GM23338 (cell line): Measurements from ENCODE around the gene ZNF112. TPM values are rescaled to one million over a fixed set of nuclear protein-coding genes. Genes with fewer than 3 reads are reported as not detected.
"Not testable (repeated sequence)": the region's sequence is repeated elsewhere in the genome, so short reads cannot be mapped to it uniquely, and the experiment has no call there.

Experiments used
- ATAC-seq: fragments of 200-7000 bp; cut with Tn5 transposase; 3 replicates; pipeline ENCODE4 v1.9.1; 2020
- DNase-seq: peaks from one replicate; pipeline ENCODE4 v3.0.0-alpha.2; 2015; ENCODE audit warnings: low spot score
- H2AFZ ChIP-seq: fragments of 200-600 bp; sonication (generic); 2 replicates; pipeline ENCODE4 v1.8.0; 2016; ENCODE audit warnings: antibody characterized with exemption, mild to moderate bottlenecking, moderate library complexity
- H3F3A ChIP-seq: fragments of 200-600 bp; sonication (generic); replicated peaks from 2 replicates; pipeline ENCODE4 v1.8.0; 2017; ENCODE audit warnings: antibody characterized with exemption, mixed run types, low read depth
- H3K27ac ChIP-seq: fragments of 200-600 bp; sonication (generic); 2 replicates; pipeline ENCODE4 v1.6.1; 2016; ENCODE audit warnings: low read depth
- H3K27me3 ChIP-seq: fragments of 200-600 bp; sonication (generic); 2 replicates; pipeline ENCODE4 v1.8.0; 2016; ENCODE audit warnings: mild to moderate bottlenecking, mixed run types, moderate library complexity; ENCODE audit not compliant: insufficient read depth
- H3K36me3 ChIP-seq: fragments of 200-600 bp; sonication (generic); 2 replicates; pipeline ENCODE4 v1.8.0; 2016; ENCODE audit warnings: mild to moderate bottlenecking; ENCODE audit not compliant: insufficient read depth
- H3K4me1 ChIP-seq: fragments of 200-600 bp; sonication (generic); 2 replicates; pipeline ENCODE4 v1.8.0; 2016; ENCODE audit warnings: mild to moderate bottlenecking, moderate library complexity; ENCODE audit not compliant: insufficient read depth
- H3K4me2 ChIP-seq: fragments of 200-600 bp; sonication (generic); 2 replicates; pipeline ENCODE4 v1.7.1; 2017; ENCODE audit warnings: mixed run types
- H3K4me3 ChIP-seq: fragments of 200-600 bp; sonication (generic); 2 replicates; pipeline ENCODE4 v1.6.1; 2016; ENCODE audit warnings: mixed run types
- H3K79me2 ChIP-seq: fragments of 200-600 bp; sonication (generic); replicated peaks from 2 replicates; pipeline ENCODE4 v1.8.0; 2017; ENCODE audit warnings: mild to moderate bottlenecking; ENCODE audit not compliant: insufficient read depth
- H3K9me2 ChIP-seq: fragments of 200-600 bp; sonication (generic); 2 replicates; pipeline ENCODE4 v1.8.0; 2017; ENCODE audit not compliant: insufficient read depth
- H4K20me1 ChIP-seq: fragments of 200-600 bp; sonication (generic); replicated peaks from 2 replicates; pipeline ENCODE4 v1.8.0; 2017; ENCODE audit warnings: mild to moderate bottlenecking; ENCODE audit not compliant: insufficient read depth
- H3K27ac Mint-ChIP-seq: 2 replicates; pipeline ENCODE4 v1.8.0; 2020; ENCODE audit warnings: inconsistent platforms, mild to moderate bottlenecking, moderate library complexity, mixed read lengths
- H3K27me3 Mint-ChIP-seq: 3 replicates; pipeline ENCODE4 v1.8.0; 2022; ENCODE audit warnings: low read depth, mild to moderate bottlenecking, moderate library complexity, mixed read lengths, inconsistent platforms; ENCODE audit not compliant: insufficient read depth, poor library complexity
- H3K36me3 Mint-ChIP-seq: 3 replicates; pipeline ENCODE4 v1.8.0; 2021; ENCODE audit warnings: low read depth, mild to moderate bottlenecking, inconsistent platforms, moderate library complexity, mixed read lengths
- H3K4me1 Mint-ChIP-seq: 3 replicates; pipeline ENCODE4 v1.8.0; 2020; ENCODE audit warnings: mild to moderate bottlenecking, inconsistent platforms, mixed read lengths
- H3K4me3 Mint-ChIP-seq: 3 replicates; pipeline ENCODE4 v1.8.0; 2021; ENCODE audit warnings: moderate library complexity, mild to moderate bottlenecking, inconsistent platforms, mixed read lengths
- H3K9me3 Mint-ChIP-seq: 3 replicates; pipeline ENCODE4 v1.8.0; 2020; ENCODE audit warnings: moderate library complexity, mild to moderate bottlenecking, inconsistent platforms, mixed read lengths
- CREB1 ChIP-seq: fragments of 250-450 bp; sonication (Bioruptor Pico); IDR thresholded peaks from 2 replicates; pipeline ENCODE4 v1.5.0; 2020; ENCODE audit warnings: low read depth, mild to moderate bottlenecking, moderate library complexity
- EZH2phosphoT487 ChIP-seq: fragments of 200-600 bp; sonication (generic); IDR thresholded peaks from one replicate; pipeline ENCODE4 v1.8.1; 2018; ENCODE audit warnings: antibody characterized with exemption; ENCODE audit not compliant: unreplicated experiment
- JUNB ChIP-seq: IDR thresholded peaks from one replicate; pipeline ENCODE4 v1.6.1; 2016; ENCODE audit warnings: antibody characterized with exemption; ENCODE audit not compliant: unreplicated experiment
- NANOG ChIP-seq: IDR thresholded peaks from 2 replicates; pipeline ENCODE4 v1.6.1; 2016; ENCODE audit warnings: antibody characterized with exemption, borderline replicate concordance
- POLR2AphosphoS5 ChIP-seq: IDR thresholded peaks from 2 replicates; pipeline ENCODE4 v1.6.1; 2016; ENCODE audit warnings: antibody characterized with exemption, low read depth
- STAT1 ChIP-seq: IDR thresholded peaks from one replicate; pipeline ENCODE4 v1.6.1; 2016; ENCODE audit warnings: antibody characterized with exemption; ENCODE audit not compliant: unreplicated experiment
- ZNF114 ChIP-seq: fragments of 250-450 bp; sonication (Bioruptor Pico); IDR thresholded peaks from 2 replicates; pipeline ENCODE4 v1.5.0; 2020; ENCODE audit warnings: mild to moderate bottlenecking, moderate library complexity
- ZNF331 ChIP-seq: fragments of 250-450 bp; sonication (Bioruptor Pico); IDR thresholded peaks from 2 replicates; pipeline ENCODE4 v1.5.0; 2020; ENCODE audit warnings: low read depth, mild to moderate bottlenecking, moderate library complexity
- polyA plus RNA-seq: library from polyadenylated mRNA; unstranded; fragments of >200 nt; fragmentation: Nextera tagmentation; extraction: Ambion mirVana; gene quantifications from 2 replicates; pipeline ENCODE4 v1.2.1, GENCODE V29; 2016
- total RNA-seq: library from RNA; depleted of rRNA; stranded (reverse); fragments of >200 nt; shearing (Covaris generic); gene quantifications from 2 replicates; pipeline ENCODE4 v1.2.3, GENCODE V29; 2014
- TF ChIP-seq, protein P1 (sequence below), 2 experiments: fragments of 200-600 bp in 1 of 2; sonication (generic) in 1 of 2; conservative IDR thresholded peaks; 2 replicates each; pipeline versions ENCODE4 v1.5.1 to v1.6.1; 2016 to 2017; ENCODE audit warnings: antibody characterized with exemption in 2 of 2, low read depth in 2 of 2, mild to moderate bottlenecking in 2 of 2, moderate library complexity in 1 of 2
- TF ChIP-seq, protein P2 (sequence below): fragments of 250-450 bp; sonication (Bioruptor Pico); IDR thresholded peaks from 2 replicates; pipeline ENCODE4 v1.5.0; 2020; ENCODE audit warnings: mild to moderate bottlenecking, moderate library complexity
- TF ChIP-seq, protein P3 (sequence below): IDR thresholded peaks from one replicate; pipeline ENCODE4 v1.6.1; 2018; ENCODE audit warnings: antibody characterized with exemption; ENCODE audit not compliant: unreplicated experiment

The ZNF112 gene
- total and polyA plus RNA-seq, 2 experiments from 2014 or later: 3.0 to 4.2 TPM

DNA sequence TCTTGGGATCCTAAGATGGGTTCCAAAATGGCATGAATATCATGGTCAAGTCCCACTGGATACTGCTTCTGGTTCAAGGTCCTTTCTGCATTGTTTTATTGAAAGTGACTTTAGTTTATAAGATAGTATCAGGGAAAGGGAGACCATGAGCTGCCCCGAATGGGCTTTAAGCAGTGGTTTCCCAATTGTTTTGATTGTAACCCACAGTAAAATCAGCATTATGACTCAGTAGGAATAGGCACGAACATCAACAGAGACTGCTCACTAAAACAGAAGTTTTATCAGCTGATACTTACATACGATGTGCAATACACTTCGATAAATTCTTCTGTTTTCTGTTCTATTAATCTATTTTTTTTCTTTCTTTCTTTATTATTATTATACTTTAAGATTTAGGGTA lies 32.8 kb upstream of the ZNF112 start:
- H3K4me1 Mint-ChIP-seq, H3K4me2 ChIP-seq, DNase-seq, H3K9me2 ChIP-seq, H3K27me3 ChIP-seq, H3K4me3 Mint-ChIP-seq, ATAC-seq, H3K4me1 ChIP-seq, H2AFZ ChIP-seq, H3K27ac Mint-ChIP-seq, H3F3A ChIP-seq, H3K79me2 ChIP-seq, H3K4me3 ChIP-seq, H3K36me3 ChIP-seq, H3K27ac ChIP-seq, H3K27me3 Mint-ChIP-seq, H4K20me1 ChIP-seq: not testable (repeated sequence)
- Mint-ChIP-seq H3K36me3 (peaks cover 61% of the 10 kb centered on the region), H3K9me3 (peaks cover 69% of the 10 kb centered on the region)

DNA sequence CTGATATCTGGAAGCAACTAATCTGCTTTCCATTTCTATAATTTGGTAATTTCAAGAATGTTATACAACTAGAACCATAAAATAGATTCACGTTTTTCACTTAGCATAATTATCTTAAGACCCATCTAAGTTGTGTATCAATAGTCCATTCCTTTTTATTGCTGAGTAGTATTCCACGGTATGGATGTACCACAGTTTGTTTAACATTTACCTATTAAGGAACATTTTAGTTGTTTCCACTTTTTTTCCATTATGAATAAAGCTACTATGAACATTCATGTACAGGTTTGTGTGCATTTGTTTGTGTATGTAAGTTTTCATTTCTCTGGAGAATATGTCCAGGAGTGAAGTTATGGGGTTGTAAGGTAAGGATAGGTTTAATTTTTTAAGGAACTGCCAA lies 18.3 kb upstream of the ZNF112 start:
- no peak overlapping the region for H3K4me2 ChIP-seq
- Mint-ChIP-seq H3K27me3 (no peaks in the 10 kb centered on the region), H3K27ac (no peak overlapping the region), H3K36me3 (peaks cover 5% of the 10 kb centered on the region; the same call in 1 of the 3 replicates), H3K9me3 (peaks cover 74% of the 10 kb centered on the region), H3K4me1 (no peaks in the 10 kb centered on the region), H3K4me3 (no peak overlapping the region)
- no peak overlapping the region for H3K4me3 ChIP-seq
- no peaks in the 10 kb centered on the region for H3K36me3 ChIP-seq
- H2AFZ ChIP-seq: no peak overlapping the region
- no peak overlapping the region for H3K27ac ChIP-seq
- H3K79me2 ChIP-seq: no peaks in the 10 kb centered on the region
- no peaks in the 10 kb centered on the region for H3K27me3 ChIP-seq
- no peaks in the 10 kb centered on the region for H3K4me1 ChIP-seq
- H4K20me1 ChIP-seq: no peaks in the 10 kb centered on the region
- DNase-seq (no peak), ATAC-seq (no peak)
- H3K9me2 ChIP-seq: no peaks in the 10 kb centered on the region
- no peaks in the 10 kb centered on the region for H3F3A ChIP-seq
- TF ChIP-seq ZNF114 (CRISPR knock-in tag) (no peak), ZNF331 (CRISPR knock-in tag) (no peak), JUNB (no peak), POLR2AphosphoS5 (no peak), NANOG (no peak), CREB1 (no peak), STAT1 (no peak), EZH2phosphoT487 (no peak)
- TF ChIP-seq, protein P1, sequence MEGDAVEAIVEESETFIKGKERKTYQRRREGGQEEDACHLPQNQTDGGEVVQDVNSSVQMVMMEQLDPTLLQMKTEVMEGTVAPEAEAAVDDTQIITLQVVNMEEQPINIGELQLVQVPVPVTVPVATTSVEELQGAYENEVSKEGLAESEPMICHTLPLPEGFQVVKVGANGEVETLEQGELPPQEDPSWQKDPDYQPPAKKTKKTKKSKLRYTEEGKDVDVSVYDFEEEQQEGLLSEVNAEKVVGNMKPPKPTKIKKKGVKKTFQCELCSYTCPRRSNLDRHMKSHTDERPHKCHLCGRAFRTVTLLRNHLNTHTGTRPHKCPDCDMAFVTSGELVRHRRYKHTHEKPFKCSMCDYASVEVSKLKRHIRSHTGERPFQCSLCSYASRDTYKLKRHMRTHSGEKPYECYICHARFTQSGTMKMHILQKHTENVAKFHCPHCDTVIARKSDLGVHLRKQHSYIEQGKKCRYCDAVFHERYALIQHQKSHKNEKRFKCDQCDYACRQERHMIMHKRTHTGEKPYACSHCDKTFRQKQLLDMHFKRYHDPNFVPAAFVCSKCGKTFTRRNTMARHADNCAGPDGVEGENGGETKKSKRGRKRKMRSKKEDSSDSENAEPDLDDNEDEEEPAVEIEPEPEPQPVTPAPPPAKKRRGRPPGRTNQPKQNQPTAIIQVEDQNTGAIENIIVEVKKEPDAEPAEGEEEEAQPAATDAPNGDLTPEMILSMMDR (conservative IDR thresholded peaks at IDR 0.05; ENCODE audit: low read depth in 2 of 2): no peak
- TF ChIP-seq, protein P2, sequence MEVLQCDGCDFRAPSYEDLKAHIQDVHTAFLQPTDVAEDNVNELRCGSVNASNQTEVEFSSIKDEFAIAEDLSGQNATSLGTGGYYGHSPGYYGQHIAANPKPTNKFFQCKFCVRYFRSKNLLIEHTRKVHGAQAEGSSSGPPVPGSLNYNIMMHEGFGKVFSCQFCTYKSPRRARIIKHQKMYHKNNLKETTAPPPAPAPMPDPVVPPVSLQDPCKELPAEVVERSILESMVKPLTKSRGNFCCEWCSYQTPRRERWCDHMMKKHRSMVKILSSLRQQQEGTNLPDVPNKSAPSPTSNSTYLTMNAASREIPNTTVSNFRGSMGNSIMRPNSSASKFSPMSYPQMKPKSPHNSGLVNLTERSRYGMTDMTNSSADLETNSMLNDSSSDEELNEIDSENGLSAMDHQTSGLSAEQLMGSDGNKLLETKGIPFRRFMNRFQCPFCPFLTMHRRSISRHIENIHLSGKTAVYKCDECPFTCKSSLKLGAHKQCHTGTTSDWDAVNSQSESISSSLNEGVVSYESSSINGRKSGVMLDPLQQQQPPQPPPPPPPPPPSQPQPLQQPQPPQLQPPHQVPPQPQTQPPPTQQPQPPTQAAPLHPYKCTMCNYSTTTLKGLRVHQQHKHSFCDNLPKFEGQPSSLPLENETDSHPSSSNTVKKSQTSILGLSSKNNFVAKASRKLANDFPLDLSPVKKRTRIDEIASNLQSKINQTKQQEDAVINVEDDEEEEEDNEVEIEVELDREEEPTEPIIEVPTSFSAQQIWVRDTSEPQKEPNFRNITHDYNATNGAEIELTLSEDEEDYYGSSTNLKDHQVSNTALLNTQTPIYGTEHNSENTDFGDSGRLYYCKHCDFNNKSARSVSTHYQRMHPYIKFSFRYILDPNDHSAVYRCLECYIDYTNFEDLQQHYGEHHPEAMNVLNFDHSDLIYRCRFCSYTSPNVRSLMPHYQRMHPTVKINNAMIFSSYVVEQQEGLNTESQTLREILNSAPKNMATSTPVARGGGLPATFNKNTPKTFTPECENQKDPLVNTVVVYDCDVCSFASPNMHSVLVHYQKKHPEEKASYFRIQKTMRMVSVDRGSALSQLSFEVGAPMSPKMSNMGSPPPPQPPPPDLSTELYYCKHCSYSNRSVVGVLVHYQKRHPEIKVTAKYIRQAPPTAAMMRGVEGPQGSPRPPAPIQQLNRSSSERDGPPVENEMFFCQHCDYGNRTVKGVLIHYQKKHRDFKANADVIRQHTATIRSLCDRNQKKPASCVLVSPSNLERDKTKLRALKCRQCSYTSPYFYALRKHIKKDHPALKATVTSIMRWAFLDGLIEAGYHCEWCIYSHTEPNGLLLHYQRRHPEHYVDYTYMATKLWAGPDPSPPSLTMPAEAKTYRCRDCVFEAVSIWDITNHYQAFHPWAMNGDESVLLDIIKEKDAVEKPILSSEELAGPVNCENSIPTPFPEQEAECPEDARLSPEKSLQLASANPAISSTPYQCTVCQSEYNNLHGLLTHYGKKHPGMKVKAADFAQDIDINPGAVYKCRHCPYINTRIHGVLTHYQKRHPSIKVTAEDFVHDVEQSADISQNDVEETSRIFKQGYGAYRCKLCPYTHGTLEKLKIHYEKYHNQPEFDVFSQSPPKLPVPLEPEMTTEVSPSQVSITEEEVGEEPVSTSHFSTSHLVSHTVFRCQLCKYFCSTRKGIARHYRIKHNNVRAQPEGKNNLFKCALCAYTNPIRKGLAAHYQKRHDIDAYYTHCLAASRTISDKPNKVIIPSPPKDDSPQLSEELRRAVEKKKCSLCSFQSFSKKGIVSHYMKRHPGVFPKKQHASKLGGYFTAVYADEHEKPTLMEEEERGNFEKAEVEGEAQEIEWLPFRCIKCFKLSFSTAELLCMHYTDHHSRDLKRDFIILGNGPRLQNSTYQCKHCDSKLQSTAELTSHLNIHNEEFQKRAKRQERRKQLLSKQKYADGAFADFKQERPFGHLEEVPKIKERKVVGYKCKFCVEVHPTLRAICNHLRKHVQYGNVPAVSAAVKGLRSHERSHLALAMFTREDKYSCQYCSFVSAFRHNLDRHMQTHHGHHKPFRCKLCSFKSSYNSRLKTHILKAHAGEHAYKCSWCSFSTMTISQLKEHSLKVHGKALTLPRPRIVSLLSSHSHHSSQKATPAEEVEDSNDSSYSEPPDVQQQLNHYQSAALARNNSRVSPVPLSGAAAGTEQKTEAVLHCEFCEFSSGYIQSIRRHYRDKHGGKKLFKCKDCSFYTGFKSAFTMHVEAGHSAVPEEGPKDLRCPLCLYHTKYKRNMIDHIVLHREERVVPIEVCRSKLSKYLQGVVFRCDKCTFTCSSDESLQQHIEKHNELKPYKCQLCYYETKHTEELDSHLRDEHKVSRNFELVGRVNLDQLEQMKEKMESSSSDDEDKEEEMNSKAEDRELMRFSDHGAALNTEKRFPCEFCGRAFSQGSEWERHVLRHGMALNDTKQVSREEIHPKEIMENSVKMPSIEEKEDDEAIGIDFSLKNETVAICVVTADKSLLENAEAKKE (CRISPR knock-in tag): no peak
- TF ChIP-seq, protein P3, sequence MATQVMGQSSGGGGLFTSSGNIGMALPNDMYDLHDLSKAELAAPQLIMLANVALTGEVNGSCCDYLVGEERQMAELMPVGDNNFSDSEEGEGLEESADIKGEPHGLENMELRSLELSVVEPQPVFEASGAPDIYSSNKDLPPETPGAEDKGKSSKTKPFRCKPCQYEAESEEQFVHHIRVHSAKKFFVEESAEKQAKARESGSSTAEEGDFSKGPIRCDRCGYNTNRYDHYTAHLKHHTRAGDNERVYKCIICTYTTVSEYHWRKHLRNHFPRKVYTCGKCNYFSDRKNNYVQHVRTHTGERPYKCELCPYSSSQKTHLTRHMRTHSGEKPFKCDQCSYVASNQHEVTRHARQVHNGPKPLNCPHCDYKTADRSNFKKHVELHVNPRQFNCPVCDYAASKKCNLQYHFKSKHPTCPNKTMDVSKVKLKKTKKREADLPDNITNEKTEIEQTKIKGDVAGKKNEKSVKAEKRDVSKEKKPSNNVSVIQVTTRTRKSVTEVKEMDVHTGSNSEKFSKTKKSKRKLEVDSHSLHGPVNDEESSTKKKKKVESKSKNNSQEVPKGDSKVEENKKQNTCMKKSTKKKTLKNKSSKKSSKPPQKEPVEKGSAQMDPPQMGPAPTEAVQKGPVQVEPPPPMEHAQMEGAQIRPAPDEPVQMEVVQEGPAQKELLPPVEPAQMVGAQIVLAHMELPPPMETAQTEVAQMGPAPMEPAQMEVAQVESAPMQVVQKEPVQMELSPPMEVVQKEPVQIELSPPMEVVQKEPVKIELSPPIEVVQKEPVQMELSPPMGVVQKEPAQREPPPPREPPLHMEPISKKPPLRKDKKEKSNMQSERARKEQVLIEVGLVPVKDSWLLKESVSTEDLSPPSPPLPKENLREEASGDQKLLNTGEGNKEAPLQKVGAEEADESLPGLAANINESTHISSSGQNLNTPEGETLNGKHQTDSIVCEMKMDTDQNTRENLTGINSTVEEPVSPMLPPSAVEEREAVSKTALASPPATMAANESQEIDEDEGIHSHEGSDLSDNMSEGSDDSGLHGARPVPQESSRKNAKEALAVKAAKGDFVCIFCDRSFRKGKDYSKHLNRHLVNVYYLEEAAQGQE: no peak
